Measurements from ENCODE around the gene ZYX.
A peak's percentile ranks its signal among the peaks of the same experiment; 100 is the strongest.

Gene ZYX

DNA sequence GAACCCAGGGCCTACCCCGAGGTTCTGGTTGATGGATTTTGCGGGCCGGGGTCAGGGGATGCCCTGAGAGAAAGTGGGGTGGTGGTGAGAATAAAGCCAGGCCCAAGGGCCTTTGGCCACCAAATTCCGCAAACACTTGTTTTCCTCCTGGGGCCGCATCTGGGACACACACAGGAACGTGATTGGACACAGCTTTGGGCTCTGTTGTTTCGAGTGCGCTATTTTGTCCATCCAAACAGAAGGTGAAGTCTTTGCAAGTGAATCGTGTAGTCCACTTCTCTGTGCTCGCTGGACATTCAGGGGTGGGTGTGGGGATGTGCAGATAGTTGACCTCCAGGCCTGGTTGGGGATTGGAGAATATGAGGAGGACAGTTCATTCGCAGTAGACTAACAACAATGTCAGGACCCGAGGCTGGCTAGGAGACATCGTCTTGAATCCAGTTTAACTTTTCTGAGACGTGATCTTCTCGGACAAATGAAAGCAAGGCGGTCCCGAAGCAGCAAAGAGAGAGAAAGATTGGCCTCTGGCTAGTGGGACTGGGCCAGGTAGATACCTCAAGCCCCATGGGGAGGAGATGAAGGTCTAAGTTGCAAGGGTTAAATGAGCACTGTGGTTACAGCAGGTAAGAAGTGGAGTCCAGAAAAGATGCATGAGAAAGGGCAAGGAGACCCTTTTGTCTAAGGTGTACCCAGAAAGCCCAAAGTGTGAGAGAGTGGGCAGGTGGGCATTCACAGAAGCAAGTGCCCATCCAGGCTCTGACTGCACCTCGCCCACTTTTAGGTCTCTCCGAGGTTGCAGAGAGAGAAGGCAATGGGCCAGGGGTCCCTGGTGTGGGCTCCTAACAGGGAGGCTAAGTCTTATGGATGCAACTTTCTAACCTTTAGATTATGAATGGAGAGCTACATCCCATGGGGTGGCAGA is 17.9 kb upstream of the ZYX start:
- no peak for DNase-seq

DNA sequence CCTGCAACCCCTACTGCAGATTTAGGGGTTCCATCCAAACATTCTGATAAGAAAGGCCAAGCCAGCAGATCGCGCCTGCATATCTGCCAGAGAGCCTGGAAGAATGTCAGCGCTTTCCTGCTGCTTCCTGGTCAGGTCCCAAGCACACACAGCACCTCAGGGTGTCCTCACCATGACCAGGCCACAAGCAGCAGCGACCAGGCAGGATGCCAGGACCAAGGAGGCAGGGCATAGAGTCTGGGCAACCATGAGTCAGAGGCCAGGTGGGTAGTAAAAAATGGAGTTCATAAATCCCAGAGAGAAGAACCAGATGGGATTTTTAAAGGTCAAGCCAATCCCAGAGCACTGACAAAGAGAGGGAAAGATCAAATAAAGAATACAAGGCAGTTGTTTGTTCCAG is 13.2 kb upstream of the ZYX start:
- no peak for DNase-seq

DNA sequence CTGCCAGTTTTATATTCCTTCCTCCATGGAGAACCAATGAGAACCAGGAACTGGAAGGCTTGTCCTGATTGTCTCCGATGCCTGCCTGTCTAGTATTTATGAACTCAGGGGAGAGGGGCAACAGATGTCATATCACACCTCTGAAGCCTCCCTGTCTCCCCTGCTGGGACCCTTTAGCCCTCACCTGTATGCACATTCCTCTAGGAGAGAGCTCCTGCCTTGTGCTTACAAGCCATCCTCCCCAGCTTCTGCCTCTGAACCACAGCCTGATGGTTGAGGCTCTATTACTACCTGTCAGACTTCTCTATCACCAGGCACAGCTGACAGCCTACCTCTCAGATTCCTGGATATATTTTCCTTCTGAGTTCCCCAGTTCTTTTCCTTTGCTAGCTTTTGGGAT is 12.8 kb upstream of the ZYX start:
- DNase-seq = no peak

DNA sequence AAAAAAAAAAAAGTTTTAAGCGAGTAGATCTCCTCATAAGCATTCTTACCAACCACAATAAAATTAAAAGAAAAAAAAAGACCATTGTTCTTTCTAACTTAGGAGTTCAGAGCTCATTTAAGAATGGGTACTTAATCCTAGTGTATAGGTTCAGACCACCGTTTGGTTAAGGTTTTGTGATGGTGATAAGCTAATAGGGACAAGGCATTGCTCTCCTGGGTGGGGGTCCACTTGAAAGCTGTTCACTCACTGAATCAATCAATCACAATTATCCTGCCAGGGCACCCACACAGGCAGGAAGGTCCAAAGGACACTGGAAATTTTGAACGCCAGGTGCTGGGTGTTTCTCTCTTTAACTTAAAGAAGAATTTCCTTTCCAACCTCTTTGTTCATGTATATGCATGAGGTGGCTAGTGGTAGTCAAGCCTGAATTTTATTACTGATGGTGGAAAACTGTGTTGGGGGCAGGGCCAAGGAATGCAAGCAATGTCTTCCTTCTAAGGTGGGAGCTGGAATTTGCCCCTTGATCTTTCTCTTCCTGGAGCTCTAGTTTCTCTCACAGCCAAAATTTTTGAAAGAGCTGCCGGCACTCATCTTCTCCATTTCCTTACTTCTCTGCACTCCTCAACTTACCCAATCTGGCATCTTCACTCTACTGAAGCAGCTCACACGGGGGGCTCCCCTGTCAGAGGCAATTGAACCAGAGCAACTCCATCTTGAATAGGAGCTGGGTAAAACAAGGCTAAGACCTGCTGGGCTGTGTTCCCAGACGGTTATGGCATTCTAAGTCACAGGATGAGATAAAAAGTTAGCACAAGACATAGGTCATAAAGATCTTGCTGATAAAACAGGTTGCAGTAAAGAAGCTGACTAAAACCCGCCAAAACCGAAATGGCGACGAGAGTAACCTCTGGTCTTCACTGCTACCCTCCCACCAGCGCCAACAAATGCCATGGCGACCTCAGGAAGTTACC is 11.2 kb upstream of the ZYX start:
- no peak for DNase-seq

DNA sequence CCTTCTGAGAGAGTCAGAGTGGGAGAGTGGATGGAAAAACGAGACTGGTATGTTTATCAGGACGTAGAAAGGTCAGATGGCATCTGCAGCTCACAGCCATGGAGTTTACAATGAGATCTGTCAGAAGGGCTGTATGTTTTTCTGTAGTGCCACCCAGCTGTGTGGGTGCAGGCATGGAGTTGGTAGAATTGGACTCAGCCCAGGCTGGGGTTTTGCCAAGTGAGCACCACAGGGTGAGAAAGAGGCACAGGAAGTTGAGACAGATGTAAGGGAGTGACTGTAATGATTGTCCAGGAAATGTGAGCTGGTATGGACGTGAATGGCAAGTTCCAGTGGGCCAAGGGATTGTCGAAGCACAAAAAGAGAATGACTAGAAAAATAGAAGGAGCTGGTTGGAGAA is 9.1 kb upstream of the ZYX start:
- DNase-seq = peak; percentile 33

GRCh38 chr7:143373255-143373794 is 7.8 kb upstream of the ZYX start:
- DNase-seq = no peak

GRCh38 chr7:143374561-143374960 is 6.6 kb upstream of the ZYX start:
- DNase-seq = no peak

GRCh38 chr7:143375298-143376034 is 5.7 kb upstream of the ZYX start:
- DNase-seq = no peak

GRCh38 chr7:143376396-143376795 is 4.7 kb upstream of the ZYX start:
- no peak for DNase-seq

GRCh38 chr7:143379611-143380259 is 1.4 kb upstream of the ZYX start:
- no peak for DNase-seq

DNA sequence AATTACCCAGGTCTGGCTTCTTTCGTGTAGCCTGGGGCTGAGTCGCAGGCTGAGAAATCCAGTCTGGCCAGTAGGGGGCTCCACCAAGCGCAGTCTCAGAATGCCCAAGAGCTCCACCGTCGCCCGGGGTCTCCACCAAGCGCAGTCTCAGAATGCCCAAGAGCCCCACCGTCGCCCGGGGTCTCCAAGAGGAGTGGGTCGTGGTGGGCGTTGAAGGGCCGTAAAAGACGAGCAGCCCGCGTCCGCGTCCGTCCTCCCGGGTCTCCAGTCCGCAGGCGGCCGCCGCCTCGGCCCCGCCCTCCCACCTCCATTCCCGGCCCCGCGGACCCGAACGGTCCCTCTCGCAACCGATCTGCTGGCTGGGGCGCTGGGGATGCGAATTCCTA is 892 bp upstream of the ZYX start:
- DNase-seq = peak; percentile 54

DNA sequence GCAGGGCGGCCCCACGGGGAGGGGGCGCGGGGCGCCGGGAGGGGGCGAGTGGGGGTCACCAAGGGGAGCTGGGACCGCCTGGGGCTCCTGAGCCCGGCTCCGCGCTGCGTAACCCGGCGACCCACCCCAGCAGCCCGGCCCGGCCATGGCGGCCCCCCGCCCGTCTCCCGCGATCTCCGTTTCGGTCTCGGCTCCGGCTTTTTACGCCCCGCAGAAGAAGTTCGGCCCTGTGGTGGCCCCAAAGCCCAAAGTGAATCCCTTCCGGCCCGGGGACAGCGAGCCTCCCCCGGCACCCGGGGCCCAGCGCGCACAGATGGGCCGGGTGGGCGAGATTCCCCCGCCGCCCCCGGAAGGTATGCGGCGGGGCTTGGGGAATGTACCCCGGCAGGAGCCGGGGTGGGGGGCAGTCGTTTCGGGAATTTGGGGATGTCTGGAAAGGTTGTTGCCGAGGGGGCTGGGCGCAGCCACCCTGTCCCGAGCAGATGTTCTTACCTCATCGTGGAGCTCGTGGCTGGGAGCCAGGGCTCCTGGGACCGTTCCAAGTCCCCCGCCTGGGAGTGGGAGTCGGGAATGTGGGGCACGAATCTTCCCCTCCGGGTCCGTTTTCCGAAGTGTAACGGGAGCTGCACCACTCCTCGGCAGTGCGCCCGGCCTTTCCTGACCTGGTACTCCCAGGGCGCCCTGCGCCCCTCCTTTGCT is 431 bp downstream of the ZYX start:
- DNase-seq = peak; percentile 47

- no peak for DNase-seq
Observed at GRCh38 chr7:143382126-143382790, 1.1 kb downstream of the ZYX start.

GRCh38 chr7:143382791-143383641 is 1.9 kb downstream of the ZYX start:
- DNase-seq = no peak

DNA sequence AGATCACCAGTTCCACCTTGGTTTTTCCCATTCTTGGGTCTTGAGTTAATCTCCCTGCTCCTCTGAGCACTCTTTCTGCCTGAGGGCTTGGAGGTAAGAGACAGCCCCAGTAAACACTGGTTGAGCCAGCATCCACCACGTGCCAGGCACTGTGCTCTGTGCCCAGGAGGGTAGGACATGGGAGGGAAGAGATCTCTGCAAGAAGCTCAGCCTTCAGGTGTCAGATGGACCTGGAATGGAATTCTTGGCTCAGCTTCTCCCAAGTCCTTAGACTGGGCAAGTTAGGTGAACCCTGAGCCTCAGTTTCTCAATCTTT is 2.5 kb downstream of the ZYX start:
- DNase-seq = no peak

GRCh38 chr7:143384148-143384547 is 3.0 kb downstream of the ZYX start:
- DNase-seq = no peak

DNA sequence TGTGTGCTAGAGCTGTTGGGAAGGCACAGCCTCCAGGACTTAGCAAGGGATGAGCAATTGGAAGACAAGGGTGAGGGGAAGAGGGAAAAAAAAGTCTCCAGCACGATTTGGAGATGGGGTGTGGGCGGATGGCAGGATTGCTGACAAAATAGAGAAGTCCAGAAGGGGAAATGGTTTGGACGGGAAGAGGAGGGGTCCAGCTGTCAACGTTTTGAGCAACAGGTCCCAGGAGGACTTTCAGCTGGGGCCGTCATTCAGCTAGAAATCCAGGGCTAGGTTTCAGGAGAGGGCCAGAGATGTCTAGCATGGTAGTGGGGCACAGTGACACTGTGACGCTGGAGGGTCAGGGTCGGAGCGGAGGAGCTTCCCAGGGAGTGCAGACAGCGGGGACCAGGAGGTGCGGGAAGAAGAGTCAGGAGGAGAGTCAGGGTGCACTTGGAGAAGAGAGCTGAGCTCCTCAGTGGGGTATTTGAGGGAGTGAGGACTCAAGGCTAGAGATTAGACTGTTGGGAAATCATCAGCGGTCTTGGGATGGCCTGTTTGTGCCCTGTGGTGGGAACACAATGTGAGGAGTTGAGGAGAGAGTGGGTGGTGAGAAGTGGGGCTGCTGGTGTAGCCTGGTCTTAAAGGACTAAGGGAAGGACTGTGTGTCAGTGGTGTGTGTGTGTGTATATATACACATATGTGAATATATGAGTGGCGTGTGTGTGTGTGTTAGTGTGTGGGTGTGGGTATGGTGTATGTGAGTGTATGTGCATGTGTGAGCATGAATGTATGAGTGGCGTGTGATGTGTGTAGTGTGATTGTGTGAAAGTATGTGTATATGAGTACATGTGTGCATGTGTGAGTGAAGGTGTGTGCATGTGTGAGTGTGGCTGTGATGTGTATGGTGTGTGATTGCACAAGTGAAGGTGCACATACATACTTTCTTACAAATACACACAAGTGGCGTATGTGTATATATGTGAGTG is 3.8 kb downstream of the ZYX start:
- DNase-seq = no peak

DNA sequence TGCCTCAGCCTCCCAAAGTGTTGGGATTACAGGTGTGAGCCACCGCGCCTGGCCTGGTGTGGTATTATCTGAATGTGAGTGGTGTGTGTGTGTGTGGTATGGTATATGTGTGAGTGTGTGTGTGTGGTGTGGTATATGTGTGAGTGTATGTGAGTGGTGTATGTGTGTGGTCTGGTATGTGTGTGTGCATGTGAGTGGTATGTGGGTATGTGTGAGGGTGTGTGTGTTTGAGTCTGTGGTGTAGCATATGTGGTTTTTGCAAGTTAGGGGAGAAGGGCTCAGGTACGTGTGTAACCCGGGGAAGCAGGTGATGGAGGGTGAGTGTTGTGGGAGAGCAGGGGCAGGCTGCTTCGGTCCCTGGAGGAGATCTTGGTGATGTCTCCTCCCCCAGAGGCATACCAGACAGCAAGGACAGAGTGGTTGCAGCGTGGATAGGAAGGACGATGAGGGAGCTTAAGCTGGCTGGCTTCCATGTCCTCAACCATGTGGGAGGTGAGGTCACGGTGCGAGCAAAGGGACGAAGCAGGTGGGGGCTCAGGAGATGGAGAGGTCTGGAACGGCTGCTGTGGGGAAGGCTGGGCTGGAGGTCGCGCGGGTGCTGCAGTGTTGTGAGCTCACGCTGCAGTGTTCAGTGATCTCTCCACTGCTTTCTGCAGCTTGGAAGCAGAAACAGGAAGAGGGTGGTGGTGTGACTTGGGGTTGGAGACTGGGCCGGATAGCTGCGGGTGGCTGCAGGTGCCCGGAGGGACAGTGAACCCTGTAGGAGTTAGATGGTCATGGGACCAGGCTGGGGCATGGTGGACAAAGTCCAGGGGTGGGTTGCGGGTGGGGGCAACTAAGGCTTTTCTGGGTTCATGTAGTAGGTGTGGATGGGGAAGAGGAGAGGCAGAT is 5.0 kb downstream of the ZYX start:
- no peak for DNase-seq

All from DMS 273 treated with DMSO at 0.1 percent for 48 hours (cell line).